GM12878 (cell line): ENCODE data around the gene COL16A1. TPM values are rescaled to one million over a fixed set of nuclear protein-coding genes. Genes with fewer than 3 reads are reported as not detected.

ENCODE experiments used
- ATAC-seq: fragments of 200-7000 bp; cut with Tn5 transposase; 3 replicates; pipeline ENCODE4 v1.9.1; 2020; ENCODE audit warnings: mild to moderate bottlenecking, moderate library complexity
- BruUV-seq: library from RNA; stranded (reverse); fragments of 400-500 nt; replicated peaks from 2 replicates; lab custom pipeline; 2021; lab: Mats Ljungman, UMichigan
- CTCF ChIA-PET: fragments of 300-600 bp; sonication (Branson Sonifier 250); formaldehyde crosslinking; extraction: SDS; loops from one replicate; lab custom pipeline; 2021; ENCODE audit warnings: inconsistent platforms; lab: Yijun Ruan, JAX
- POLR2A ChIA-PET: fragments of 350-600 bp; formaldehyde crosslinking; extraction: SDS; loops from one replicate; lab custom pipeline; 2021; ENCODE audit warnings: inconsistent platforms; lab: Charles Lee
- RAD21 ChIA-PET: fragments of 300-600 bp; sonication (Branson Sonifier 250); formaldehyde crosslinking; loops from one replicate; lab custom pipeline; 2023; ENCODE audit warnings: antibody characterized with exemption; ENCODE audit not compliant: unreplicated experiment; lab: Charles Lee
- SMC1A ChIA-PET: fragments of 300-600 bp; sonication (Branson Sonifier 250); formaldehyde crosslinking; loops from one replicate; lab custom pipeline; 2023; ENCODE audit not compliant: unreplicated experiment, uncharacterized antibody; lab: Charles Lee
- DNase-seq: peaks from one replicate; pipeline ENCODE4 v3.0.0-alpha.2; 2011; ENCODE audit warnings: low read depth, low spot score
- FAIRE-seq: peaks from 3 replicates; lab custom pipeline; 2011; peaks lifted over from hg19 to GRCh38; lab: Jason Lieb, UNC
- H2AFZ ChIP-seq: 2 replicates; pipeline ENCODE4 v1.6.0; 2011; ENCODE audit warnings: low read depth, low read length, control low read depth; ENCODE audit not compliant: control insufficient read depth
- H3K27ac ChIP-seq: 2 replicates; pipeline ENCODE4 v1.5.1; 2011; ENCODE audit warnings: control low read depth; ENCODE audit not compliant: control insufficient read depth, insufficient read depth
- H3K27me3 ChIP-seq, 2 experiments: replicated peaks in 1 of 2; 2 replicates each; pipeline versions ENCODE4 v1.6.0 to v1.6.1; 2011; ENCODE audit warnings: low read length in 1 of 2; ENCODE audit not compliant: control insufficient read depth in 2 of 2, insufficient read depth in 2 of 2
- H3K36me3 ChIP-seq, 2 experiments: 2 replicates each; pipeline ENCODE4 v1.5.1; 2011; ENCODE audit warnings: low read length in 1 of 2; ENCODE audit not compliant: control insufficient read depth in 2 of 2, insufficient read depth in 2 of 2
- H3K4me1 ChIP-seq: 2 replicates; pipeline ENCODE4 v1.6.1; 2011; ENCODE audit warnings: mild to moderate bottlenecking, low read length, moderate library complexity, mixed read lengths; ENCODE audit not compliant: control insufficient read depth, insufficient read depth
- H3K4me2 ChIP-seq: 2 replicates; pipeline ENCODE4 v1.6.0; 2011; ENCODE audit warnings: control low read depth; ENCODE audit not compliant: control insufficient read depth, insufficient read depth
- H3K4me3 ChIP-seq: fragments of 200-600 bp; sonication (generic); 2 replicates; pipeline ENCODE4 v1.5.1; 2016
- H3K79me2 ChIP-seq: 2 replicates; pipeline ENCODE4 v1.6.0; 2011; ENCODE audit warnings: low read length; ENCODE audit not compliant: control insufficient read depth, insufficient read depth
- H3K9ac ChIP-seq: 2 replicates; pipeline ENCODE4 v1.8.0; 2011; ENCODE audit warnings: low read length, control low read depth, mixed read lengths; ENCODE audit not compliant: control insufficient read depth, insufficient read depth
- H3K9me3 ChIP-seq: replicated peaks from 3 replicates; pipeline ENCODE4 v1.5.1; 2011; ENCODE audit warnings: mild to moderate bottlenecking, low read length; ENCODE audit not compliant: control insufficient read depth, insufficient read depth
- H4K20me1 ChIP-seq: 2 replicates; pipeline ENCODE4 v1.6.0; 2011; ENCODE audit not compliant: control insufficient read depth, insufficient read depth
- CREM ChIP-seq: IDR thresholded peaks from 2 replicates; pipeline ENCODE4 v1.6.1; 2014; ENCODE audit warnings: antibody characterized with exemption, low read depth
- MXI1 ChIP-seq: fragments of 150-350 bp; IDR thresholded peaks from 2 replicates; pipeline ENCODE4 v1.6.1; 2011; ENCODE audit warnings: low read depth, mild to moderate bottlenecking, inconsistent platforms, low read length, improper control_type of control experiment
- MYC ChIP-seq: IDR thresholded peaks from 2 replicates; pipeline ENCODE4 v1.6.1; 2011; ENCODE audit warnings: mild to moderate bottlenecking, low read length, moderate library complexity, inconsistent platforms; ENCODE audit not compliant: insufficient read depth, insufficient replicate concordance, insufficient read length, severe bottlenecking
- RAD21 ChIP-seq: IDR thresholded peaks from 2 replicates; pipeline ENCODE4 v1.6.1; 2011; ENCODE audit warnings: mild to moderate bottlenecking, low read depth, low read length, moderate library complexity; ENCODE audit not compliant: insufficient read depth
- USF1 ChIP-seq: IDR thresholded peaks from 2 replicates; pipeline ENCODE4 v1.6.1; 2011; ENCODE audit warnings: borderline replicate concordance, low read depth, mild to moderate bottlenecking, moderate library complexity, mixed read lengths, low read length; ENCODE audit not compliant: insufficient read depth; ENCODE audit errors: extremely low read length
- ZNF592 ChIP-seq: fragments of 450-650 bp; IDR thresholded peaks from 2 replicates; pipeline ENCODE4 v1.6.1; 2017; ENCODE audit warnings: mild to moderate bottlenecking, moderate library complexity
- WGBS: methylation state at CpG from one replicate; pipeline ENCODE4 v1.1.6; 2016; ENCODE audit warnings: low lambda C conversion rate; ENCODE audit not compliant: insufficient replicate concordance, insufficient coverage; ENCODE audit errors: missing lambda C conversion rate; 5-methylcytosine and 5-hydroxymethylcytosine counted together
- in situ Hi-C: fragments of 300-500 bp; cut with MboI; formaldehyde crosslinking; loops from 9 replicates; pipeline ENCODE4 v1.14.3; 2018; ENCODE audit warnings: mixed read lengths
- intact Hi-C: fragments of 100-400 bp; cut with micrococcal nuclease; formaldehyde crosslinking; loops from one replicate; pipeline ENCODE4 v1.14.2; 2022; ENCODE audit not compliant: unreplicated experiment
- polyA plus RNA-seq, 11 experiments: library from polyadenylated mRNA; depleted of rRNA in 4 of 11; unstranded in 6 of 11; stranded (reverse) in 5 of 11; fragments of >200 nt; fragmentation: Nextera tagmentation in 4 of 11; fragmentation: Illumina TruSeq in 1 of 11; extraction: Ambion mirVana in 4 of 11; extraction: Trizol in 1 of 11; gene quantifications; 1 replicate in 1 of 11; 2 replicates in 10 of 11; pipeline versions ENCODE4 v1.2.1 to v1.2.3, GENCODE V29; 2011 to 2016; ENCODE audit warnings: inconsistent platforms in 2 of 11, missing spikeins in 2 of 11, low read depth in 1 of 11
- total RNA-seq, 4 experiments: library from RNA; depleted of rRNA in 3 of 4; stranded (reverse); fragments of >200 nt in 3 of 4; fragmentation: Illumina TruSeq in 1 of 4; extraction: Trizol in 1 of 4; gene quantifications; 2 replicates each; pipeline versions ENCODE4 v1.2.1 to v1.2.3, GENCODE V29; 2013 to 2021

The COL16A1 gene
- total and polyA plus RNA-seq, 10 of the 15 experiments (the other 5 are each of a cell fraction or from before 2014, with no cell fraction given) = 0.02 to 3.7 (median 0.59) TPM

- CTCF ChIA-PET = interaction anchor here (0.9 to 2.6 kb wide), 9 partner anchors 11 to 94 kb away, joined by 3 to 10 read pairs (median 5); no protein-coding TSS in a partner anchor
These were observed 52.1 kb downstream of the COL16A1 start for GRCh38 chr1:31651766-31652165.

GRCh38 chr1:31651089-31651420, 52.8 kb downstream of the COL16A1 start:
- H3K36me3 ChIP-seq = no peaks in the 10 kb centered on the region
- H4K20me1 ChIP-seq = no peaks in the 10 kb centered on the region
- CTCF ChIA-PET = interaction anchor here (0.5 to 2.6 kb wide), 12 partner anchors 10 to 119 kb away, joined by 3 to 10 read pairs (median 4); no protein-coding TSS in a partner anchor
- H3K4me3 ChIP-seq = no peak overlapping the region
- RAD21 ChIA-PET = interaction anchor here (0.6 to 1.3 kb wide), 4 partner anchors 11 to 50 kb away, joined by 3 to 7 read pairs (median 4); no protein-coding TSS in a partner anchor
- SMC1A ChIA-PET = interaction anchor here (0.7 to 2.0 kb wide), 5 partner anchors 13 to 229 kb away, joined by 3 to 19 read pairs (median 4); no protein-coding TSS in a partner anchor
- POLR2A ChIA-PET = interaction anchor here (0.5 to 1.1 kb wide), 3 partner anchors 9 to 11 kb away, joined by 3 to 4 read pairs (median 4); no protein-coding TSS in a partner anchor
- H3K4me2 ChIP-seq = no peak overlapping the region
- ATAC-seq (no peak), DNase-seq (no peak), FAIRE-seq (no peak)
- in situ Hi-C loops (no loop called here), intact Hi-C loops (no loop called here)
- no peaks in the 10 kb centered on the region; a peak in 1 of 4 replicates for H3K27me3 ChIP-seq
- TF ChIP-seq MYC = no peak
- TF ChIP-seq ZNF592 = no peak
- no peaks in the 10 kb centered on the region for H3K9me3 ChIP-seq
- H3K79me2 ChIP-seq = no peaks in the 10 kb centered on the region
- no peak overlapping the region for H2AFZ ChIP-seq
- H3K27ac ChIP-seq = no peak overlapping the region
- H3K9ac ChIP-seq = no peak overlapping the region
- no TSS peak for BruUV-seq
- WGBS = 59% methylated on average over 1 of the region's 1 CpG
- H3K4me1 ChIP-seq = no peaks in the 10 kb centered on the region

More at GRCh38 chr1:31651766-31652165, 52.1 kb downstream of the COL16A1 start:
- Histone ChIP-seq H4K20me1 (no peaks in the 10 kb centered on the region), H3K4me3 (no peak overlapping the region), H3K27ac (no peak overlapping the region), H3K9me3 (no peaks in the 10 kb centered on the region), H2AFZ (no peak overlapping the region), H3K36me3 (no peaks in the 10 kb centered on the region), H3K9ac (no peak overlapping the region), H3K4me2 (no peak overlapping the region), H3K4me1 (no peaks in the 10 kb centered on the region), H3K79me2 (no peaks in the 10 kb centered on the region), H3K27me3 (no peaks in the 10 kb centered on the region; a peak in 1 of 4 replicates)
- no peak for TF ChIP-seq CREM
- no peak for TF ChIP-seq USF1
- TF ChIP-seq MXI1 = no peak
- no peak for TF ChIP-seq RAD21
- FAIRE-seq = no peak
- in situ Hi-C loops = no loop called here
- no TSS peak for BruUV-seq
- ChIA-PET RAD21 (interaction anchor here (0.7 to 1.1 kb wide), 3 partner anchors 13 to 50 kb away, joined by 3 to 5 read pairs (median 3); no protein-coding TSS in a partner anchor), POLR2A (interaction anchor here (0.5 to 1.1 kb wide), 3 partner anchors 9 to 14 kb away, joined by 3 to 4 read pairs (median 3); no protein-coding TSS in a partner anchor), SMC1A (interaction anchor here (0.6 to 2.0 kb wide), 4 partner anchors 13 to 239 kb away, joined by 3 to 19 read pairs (median 5); no protein-coding TSS in a partner anchor)
- 42% methylated on average over 6 of the region's 6 CpGs for WGBS
- DNase-seq = no peak
- intact Hi-C loops = no loop called here
- ATAC-seq = no peak
